Measurements from ENCODE around the gene MLST8.
"Not testable (repeated sequence)": the region's sequence is repeated elsewhere in the genome, so short reads cannot be mapped to it uniquely, and the experiment has no call there.

MLST8 gene

GRCh38 chr16:2232094-2232990 lies 27.1 kb downstream of the MLST8 start:
- DNase-seq = no peak

- DNase-seq = no peak
These were observed 28.0 kb downstream of the MLST8 start for GRCh38 chr16:2233046-2233775.

- no peak for DNase-seq
These were observed 28.9 kb downstream of the MLST8 start for GRCh38 chr16:2233872-2234812.

- no peak for DNase-seq
These were observed 29.5 kb downstream of the MLST8 start for GRCh38 chr16:2234813-2235170.

GRCh38 chr16:2235234-2235651 lies 30.0 kb downstream of the MLST8 start:
- no peak for DNase-seq

GRCh38 chr16:2235695-2236336 lies 30.6 kb downstream of the MLST8 start:
- no peak for DNase-seq

GRCh38 chr16:2236337-2237101 lies 31.3 kb downstream of the MLST8 start, which contains the start of gene DNASE1L2:
DNASE1L2 (plus strand) TSS chr16:2236444; CDS start chr16:2236817, 373 bp downstream.
- no peak for DNase-seq

- no peak for DNase-seq
These were observed 31.8 kb downstream of the MLST8 start for GRCh38 chr16:2237102-2237482.

GRCh38 chr16:2237493-2238149 lies 32.4 kb downstream of the MLST8 start:
- no peak for DNase-seq

GRCh38 chr16:2238150-2238837 lies 33.0 kb downstream of the MLST8 start:
- DNase-seq = no peak

- no peak for DNase-seq
These were observed 33.8 kb downstream of the MLST8 start for GRCh38 chr16:2238838-2239675.

GRCh38 chr16:2240331-2240730 lies 35.1 kb downstream of the MLST8 start:
- DNase-seq = not testable (repeated sequence)

- no peak for DNase-seq
These were observed 37.3 kb downstream of the MLST8 start for GRCh38 chr16:2242598-2242997.

- DNase-seq = no peak
These were observed 37.8 kb downstream of the MLST8 start for GRCh38 chr16:2243031-2243528.

- DNase-seq = no peak
These were observed 38.5 kb downstream of the MLST8 start for GRCh38 chr16:2243781-2244180.

- no peak for DNase-seq
These were observed 39.0 kb downstream of the MLST8 start for GRCh38 chr16:2244301-2244700.

- DNase-seq = no peak
These were observed 39.9 kb downstream of the MLST8 start for GRCh38 chr16:2244926-2245795.

- DNase-seq = no peak
These were observed 41.1 kb downstream of the MLST8 start for GRCh38 chr16:2246301-2246885.

All from T-helper 1 cell (primary cell).